GM21390 (cell line): ENCODE measurements around the gene CCDC91.

Experiments used
- ATAC-seq: cut with Tn5 transposase; IDR thresholded peaks from one replicate; pipeline ENCODE4 v1.9.1; 2021; ENCODE audit not compliant: unreplicated experiment

The CCDC91 gene

DNA sequence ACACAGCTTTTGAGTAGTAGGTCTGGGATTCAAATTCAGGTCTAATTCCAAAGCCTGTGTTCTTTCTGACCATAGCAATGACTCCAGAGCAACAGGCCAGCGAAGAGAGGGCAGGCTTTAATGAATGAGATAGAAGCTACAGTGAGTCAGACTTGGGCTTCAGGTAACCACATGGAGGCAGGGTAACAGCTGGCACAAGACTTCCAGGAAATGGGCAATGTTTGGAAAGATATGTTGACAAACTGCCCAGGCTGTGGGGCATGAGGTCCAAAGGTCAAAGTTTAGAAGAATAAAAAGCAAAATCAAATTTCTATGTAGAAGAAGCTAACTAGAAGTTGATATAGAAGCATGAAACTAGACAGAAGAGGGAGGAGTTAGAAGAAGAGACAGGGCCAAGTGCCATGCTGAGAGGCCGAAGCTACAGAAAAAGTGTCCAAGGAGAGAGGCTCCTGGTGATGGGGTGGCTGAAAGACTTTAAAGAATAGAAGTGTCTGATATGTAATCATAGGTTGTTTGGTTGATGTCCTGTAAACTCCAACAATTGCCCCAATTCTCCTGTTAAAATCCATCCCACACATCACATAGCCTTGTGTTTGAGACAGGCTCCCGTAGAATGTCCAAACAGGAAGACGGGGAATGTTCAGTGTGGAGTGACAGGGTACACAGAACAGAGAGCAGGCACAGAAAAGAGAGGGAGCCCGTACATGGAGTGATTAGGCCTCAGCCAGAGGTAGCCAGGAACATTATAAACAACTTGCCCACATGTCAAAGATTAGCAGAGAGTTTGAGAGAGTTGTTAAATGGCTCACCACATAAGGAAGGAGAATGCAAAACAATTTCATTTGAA lies 384.7 kb downstream of the CCDC91 start:
- no peak for ATAC-seq

- no peak for ATAC-seq
Observed at GRCh38 chr12:28575593-28576205, 385.4 kb downstream of the CCDC91 start.

GRCh38 chr12:28578361-28578760 lies 388.1 kb downstream of the CCDC91 start:
- ATAC-seq: no peak

- no peak for ATAC-seq
Observed at GRCh38 chr12:28578833-28579252, 388.6 kb downstream of the CCDC91 start.

DNA sequence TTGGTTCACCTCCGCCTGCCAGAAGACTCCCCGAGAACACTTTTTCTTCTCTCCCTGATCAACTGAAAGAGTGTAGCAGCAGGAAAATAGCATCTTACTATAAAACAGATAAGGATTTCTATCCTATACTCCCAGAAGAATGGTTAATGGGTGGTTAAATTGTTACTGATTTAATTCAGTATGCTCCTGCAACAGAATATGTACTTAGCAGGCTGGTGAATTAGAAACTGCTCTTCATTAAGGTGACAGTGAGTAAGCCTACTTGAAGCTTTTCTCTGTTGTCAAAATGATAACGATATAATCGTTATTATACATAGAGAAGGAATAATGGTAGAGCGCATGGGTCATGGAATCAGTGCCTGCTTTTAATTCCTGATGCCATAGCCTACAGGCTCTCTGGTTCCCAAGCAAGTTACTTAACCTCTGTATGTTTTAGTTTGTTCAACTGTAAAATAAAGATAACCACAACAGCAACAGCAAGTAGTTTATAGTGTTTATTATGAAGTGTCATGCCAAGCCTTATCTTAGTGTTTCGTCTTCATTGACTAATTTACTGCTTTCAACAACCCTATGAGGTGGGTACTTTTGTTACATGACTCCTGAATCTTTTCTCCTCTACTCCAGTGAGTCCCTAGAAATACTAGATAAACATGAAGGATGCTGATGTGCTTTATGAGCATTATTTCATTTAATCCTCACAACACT lies 392.6 kb downstream of the CCDC91 start:
- no peak for ATAC-seq

- ATAC-seq: no peak
Observed at GRCh38 chr12:28583701-28584261, 393.5 kb downstream of the CCDC91 start.

- no peak for ATAC-seq
Observed at GRCh38 chr12:28585146-28585545, 394.9 kb downstream of the CCDC91 start.

- ATAC-seq: no peak
Observed at GRCh38 chr12:28586481-28586880, 396.2 kb downstream of the CCDC91 start.

- no peak for ATAC-seq
Observed at GRCh38 chr12:28591831-28592230, 401.6 kb downstream of the CCDC91 start.
